Adipocyte (in vitro differentiated cells): ENCODE results near the gene CYTH3.

ENCODE experiments used
- DNase-seq: peaks from one replicate; pipeline ENCODE4 v3.0.0-alpha.2; 2015; ENCODE audit warnings: low read depth
- H3K27me3 ChIP-seq: replicated peaks from 2 replicates; pipeline ENCODE4 v1.7.0; 2013; ENCODE audit warnings: mild to moderate bottlenecking, low read length, moderate library complexity; ENCODE audit not compliant: control insufficient read depth, insufficient read depth
- H3K36me3 ChIP-seq: 2 replicates; pipeline ENCODE4 v1.7.0; 2013; ENCODE audit warnings: low read length, mild to moderate bottlenecking, moderate library complexity; ENCODE audit not compliant: control insufficient read depth, insufficient read depth, severe bottlenecking
- H3K4me1 ChIP-seq: 2 replicates; pipeline ENCODE4 v1.7.0; 2013; ENCODE audit warnings: mild to moderate bottlenecking, low read length, moderate library complexity; ENCODE audit not compliant: control insufficient read depth, insufficient read depth
- H3K4me3 ChIP-seq: 2 replicates; pipeline ENCODE4 v1.7.0; 2013; ENCODE audit warnings: mild to moderate bottlenecking, low read length, moderate library complexity
- H3K9ac ChIP-seq: 2 replicates; pipeline ENCODE4 v1.7.0; 2013; ENCODE audit warnings: mild to moderate bottlenecking, low read length, moderate library complexity
- H3K9me3 ChIP-seq: 2 replicates; pipeline ENCODE4 v1.7.0; 2013; ENCODE audit warnings: mild to moderate bottlenecking, low read length, moderate library complexity; ENCODE audit not compliant: control insufficient read depth

Gene CYTH3

DNA sequence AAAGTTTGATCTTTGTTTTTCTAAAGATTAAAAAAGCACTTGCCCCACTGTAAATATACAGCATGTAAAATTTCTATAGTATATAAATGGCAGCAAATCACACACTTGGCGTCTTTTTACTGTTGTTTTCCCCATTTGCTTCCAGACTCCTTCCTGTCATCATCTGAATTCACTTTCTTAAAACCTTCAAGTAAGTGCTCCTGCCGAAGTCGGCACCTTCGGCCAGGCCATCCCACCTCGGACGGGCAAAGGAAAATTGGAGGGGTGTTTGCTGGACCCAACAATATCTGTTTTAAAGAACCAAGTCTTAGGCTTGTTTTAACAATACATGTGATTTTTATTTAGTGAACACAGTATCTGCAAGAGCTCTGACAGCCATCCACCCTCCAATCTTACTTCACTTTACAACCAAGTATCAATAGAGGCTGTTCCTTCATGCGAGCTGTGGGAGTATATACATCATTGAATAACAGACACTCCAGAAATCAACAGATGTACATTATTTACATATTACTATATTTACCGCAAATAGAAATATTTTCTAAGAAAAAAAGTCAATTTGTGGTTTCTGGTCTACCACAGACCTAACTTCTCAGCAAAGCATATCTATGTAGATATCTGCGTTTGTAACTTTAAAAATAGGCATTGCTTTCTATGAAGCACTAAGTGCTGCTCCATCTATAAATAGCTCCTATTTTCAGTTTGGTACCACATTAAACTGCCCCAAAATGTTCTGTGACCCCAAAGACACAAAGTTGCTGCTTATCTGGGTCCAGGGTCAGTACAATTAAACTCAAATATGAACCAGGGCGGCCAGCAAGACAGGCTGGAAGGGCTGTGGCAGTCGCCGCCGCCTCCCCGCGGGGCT is 110.7 kb downstream of the CYTH3 start:
- no peak for DNase-seq
- Histone ChIP-seq H3K9ac (peak overlapping the region; percentile 48), H3K4me1 (peaks cover 27% of the 10 kb centered on the region), H3K9me3 (no peaks in the 10 kb centered on the region), H3K27me3 (no peaks in the 10 kb centered on the region), H3K4me3 (no peak overlapping the region), H3K36me3 (peaks cover 68% of the 10 kb centered on the region)

DNA sequence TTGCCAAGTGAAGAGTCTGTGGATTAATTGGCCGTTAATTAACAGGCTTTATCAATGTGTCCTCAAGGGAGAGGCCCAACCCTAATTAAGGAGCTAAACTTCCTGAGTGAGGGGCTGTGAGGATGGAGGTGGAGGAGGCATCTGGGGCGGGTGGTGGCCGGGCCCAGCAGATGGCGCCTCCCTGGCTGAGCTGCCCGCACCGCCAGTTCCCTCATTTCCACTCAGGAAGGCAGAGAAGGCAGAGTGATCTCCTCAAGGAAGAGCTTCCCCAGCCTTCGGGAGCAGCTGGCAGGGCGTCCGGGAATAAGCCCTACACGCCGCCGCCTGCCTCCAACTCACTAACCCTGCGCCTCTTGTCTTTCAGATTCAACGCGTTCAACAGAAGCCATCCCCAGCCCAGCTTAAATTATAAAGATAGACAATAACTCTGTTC is 112.2 kb downstream of the CYTH3 start:
- peaks cover 69% of the 10 kb centered on the region for H3K36me3 ChIP-seq

DNA sequence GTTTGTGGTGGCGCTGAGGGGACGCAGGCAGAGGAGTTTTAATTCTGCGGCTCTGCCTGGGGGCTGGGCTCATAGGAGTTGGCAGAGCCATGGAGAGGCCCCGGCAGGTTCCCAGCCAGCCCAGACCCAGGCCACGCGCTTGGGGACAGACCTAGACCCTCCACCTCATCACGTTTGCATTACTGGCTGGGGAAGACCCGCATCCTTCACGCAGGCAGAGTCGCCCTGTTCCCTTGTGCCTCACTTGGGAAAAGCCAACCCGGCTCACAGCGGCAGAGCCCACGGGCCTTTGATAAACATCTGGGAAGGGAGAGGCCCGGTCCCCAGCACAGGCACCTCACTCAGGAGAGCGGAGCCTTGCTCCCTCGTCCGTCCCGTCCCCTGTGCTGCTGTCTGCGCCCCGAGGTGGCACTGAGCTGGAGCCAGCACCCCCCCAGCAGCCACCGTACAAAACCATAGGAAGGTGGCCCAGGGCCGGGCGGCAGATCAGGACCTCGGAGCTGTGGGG is 112.8 kb downstream of the CYTH3 start:
- Histone ChIP-seq H3K4me3 (no peak overlapping the region), H3K36me3 (peaks cover 67% of the 10 kb centered on the region), H3K9me3 (no peaks in the 10 kb centered on the region), H3K9ac (peak overlapping the region; percentile 74), H3K27me3 (no peaks in the 10 kb centered on the region), H3K4me1 (peaks cover 27% of the 10 kb centered on the region)
- no peak for DNase-seq

More for the DNA sequence above, 112.2 kb downstream of the CYTH3 start:
- peaks cover 27% of the 10 kb centered on the region for H3K4me1 ChIP-seq
- H3K27me3 ChIP-seq: no peaks in the 10 kb centered on the region
- H3K9ac ChIP-seq: peak overlapping the region; percentile 74
- DNase-seq: peak; percentile 78
- no peak overlapping the region for H3K4me3 ChIP-seq
- no peaks in the 10 kb centered on the region for H3K9me3 ChIP-seq

DNA sequence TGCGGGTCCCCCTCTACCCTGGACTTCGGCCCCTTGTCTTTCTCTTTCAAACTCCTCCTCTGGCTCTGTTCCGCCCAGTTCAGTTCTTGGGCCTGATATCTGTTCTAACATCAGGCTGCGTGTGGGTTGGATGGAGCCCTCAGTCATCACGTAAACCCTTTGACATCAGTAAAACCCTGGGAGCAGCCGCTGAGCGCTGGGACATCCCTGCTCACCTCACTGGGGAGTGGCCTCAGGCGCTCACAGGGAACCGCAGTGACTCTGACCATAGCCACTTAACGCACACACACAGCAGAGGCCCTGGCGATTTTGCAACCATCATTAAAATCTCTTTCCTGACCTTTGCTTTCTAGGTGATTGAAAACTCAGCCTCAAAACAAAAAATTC is 113.3 kb downstream of the CYTH3 start:
- peaks cover 27% of the 10 kb centered on the region for H3K4me1 ChIP-seq
- H3K27me3 ChIP-seq: no peaks in the 10 kb centered on the region
- no peak for DNase-seq
- no peaks in the 10 kb centered on the region for H3K9me3 ChIP-seq
- peaks cover 63% of the 10 kb centered on the region for H3K36me3 ChIP-seq
- H3K4me3 ChIP-seq: no peak overlapping the region
- H3K9ac ChIP-seq: peak overlapping the region; percentile 74

DNA sequence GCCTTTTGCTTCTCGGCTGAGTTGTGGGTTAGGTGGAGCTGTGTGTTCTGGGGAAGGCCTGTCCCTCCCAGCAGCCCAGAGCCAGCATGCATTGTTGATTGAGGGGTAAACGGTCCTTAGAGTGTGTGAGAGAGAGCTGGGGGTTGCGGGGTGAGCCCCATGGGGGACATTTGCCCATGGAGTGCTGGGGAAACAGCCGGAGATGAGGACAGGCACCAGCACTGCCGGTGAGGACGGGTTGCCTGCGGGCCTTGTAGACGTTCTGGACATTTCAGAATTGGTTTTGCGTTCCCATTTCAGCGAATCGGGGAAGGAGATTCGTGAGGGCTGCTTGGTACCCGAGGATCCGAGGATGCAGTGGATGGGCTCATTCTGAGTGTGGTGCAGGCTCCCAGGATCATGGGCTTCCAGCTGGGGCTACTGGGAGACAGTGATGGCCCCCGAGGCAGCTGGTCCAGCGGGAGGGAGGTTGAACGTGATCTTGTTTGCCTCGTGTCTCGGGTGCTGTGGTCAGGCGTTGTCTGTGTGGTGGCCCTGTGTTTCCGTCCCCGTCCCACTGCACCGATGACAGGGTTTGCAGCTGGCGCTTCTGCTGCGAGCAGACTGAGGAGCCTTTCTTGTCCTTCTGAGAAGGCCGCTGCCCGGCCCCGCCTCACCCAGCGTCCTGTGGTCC is 113.9 kb downstream of the CYTH3 start:
- Histone ChIP-seq H3K4me1 (peaks cover 27% of the 10 kb centered on the region), H3K4me3 (no peak overlapping the region), H3K36me3 (peaks cover 63% of the 10 kb centered on the region), H3K9me3 (no peaks in the 10 kb centered on the region), H3K9ac (no peak overlapping the region), H3K27me3 (no peaks in the 10 kb centered on the region)
- DNase-seq: no peak

DNA sequence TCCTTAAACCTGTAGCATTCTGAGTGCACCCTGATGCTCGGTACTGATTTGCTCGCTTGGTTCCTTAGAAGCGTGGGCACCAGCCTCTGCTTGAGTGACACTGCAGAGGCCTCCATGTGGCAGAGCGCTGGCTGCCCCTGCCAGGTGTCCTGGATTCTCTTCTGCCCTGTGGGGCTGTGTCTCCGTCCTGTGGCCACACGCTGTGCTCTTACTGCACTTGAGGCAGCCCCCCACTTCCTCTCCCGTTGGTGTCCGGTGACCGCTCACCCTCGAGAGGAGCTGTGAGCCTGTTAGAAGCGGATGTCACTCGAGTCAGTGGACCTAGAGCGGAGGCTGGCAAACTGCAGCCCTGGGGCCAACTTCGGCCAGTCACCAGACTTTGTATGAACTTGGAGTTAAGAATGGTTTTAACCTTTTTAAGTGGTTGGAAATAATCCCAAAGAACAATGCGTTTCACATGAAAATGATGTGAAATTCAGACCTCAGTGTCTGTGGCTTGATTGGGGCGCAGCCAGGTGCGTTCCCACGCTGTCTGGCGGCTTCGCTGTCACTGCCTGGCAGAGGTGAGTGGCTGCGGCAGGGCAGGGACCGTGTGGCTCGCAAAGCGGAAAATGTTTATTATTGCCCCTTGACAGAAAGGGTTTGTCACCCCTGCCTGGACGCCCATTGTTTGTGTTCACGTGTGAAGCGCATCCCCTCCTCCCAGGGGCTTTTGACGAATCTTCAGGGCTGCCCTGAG is 114.6 kb downstream of the CYTH3 start:
- Histone ChIP-seq H3K9me3 (no peaks in the 10 kb centered on the region), H3K36me3 (peaks cover 62% of the 10 kb centered on the region), H3K4me3 (no peak overlapping the region), H3K4me1 (peaks cover 27% of the 10 kb centered on the region), H3K27me3 (no peaks in the 10 kb centered on the region), H3K9ac (no peak overlapping the region)
- DNase-seq: no peak

DNA sequence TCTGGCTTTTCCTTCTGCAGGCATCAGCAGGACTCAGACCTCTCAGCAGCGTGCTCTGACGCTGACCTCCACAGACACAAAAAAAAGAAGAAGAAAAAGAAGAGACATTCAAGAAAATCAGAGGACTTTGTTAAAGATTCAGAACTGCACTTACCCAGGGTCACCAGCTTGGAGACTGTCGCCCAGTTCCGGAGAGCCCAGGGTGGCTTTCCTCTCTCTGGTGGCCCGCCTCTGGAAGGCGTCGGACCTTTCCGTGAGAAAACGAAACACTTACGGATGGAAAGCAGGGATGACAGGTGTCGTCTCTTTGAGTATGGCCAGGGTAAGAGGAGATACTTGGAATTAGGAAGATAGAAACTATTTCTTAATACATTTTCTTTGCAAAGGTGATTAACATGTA is 115.7 kb downstream of the CYTH3 start:
- H3K9me3 ChIP-seq: no peaks in the 10 kb centered on the region
- H3K9ac ChIP-seq: no peak overlapping the region
- peaks cover 17% of the 10 kb centered on the region for H3K4me1 ChIP-seq
- no peak for DNase-seq
- peaks cover 63% of the 10 kb centered on the region for H3K36me3 ChIP-seq
- H3K27me3 ChIP-seq: no peaks in the 10 kb centered on the region
- no peak overlapping the region for H3K4me3 ChIP-seq

DNA sequence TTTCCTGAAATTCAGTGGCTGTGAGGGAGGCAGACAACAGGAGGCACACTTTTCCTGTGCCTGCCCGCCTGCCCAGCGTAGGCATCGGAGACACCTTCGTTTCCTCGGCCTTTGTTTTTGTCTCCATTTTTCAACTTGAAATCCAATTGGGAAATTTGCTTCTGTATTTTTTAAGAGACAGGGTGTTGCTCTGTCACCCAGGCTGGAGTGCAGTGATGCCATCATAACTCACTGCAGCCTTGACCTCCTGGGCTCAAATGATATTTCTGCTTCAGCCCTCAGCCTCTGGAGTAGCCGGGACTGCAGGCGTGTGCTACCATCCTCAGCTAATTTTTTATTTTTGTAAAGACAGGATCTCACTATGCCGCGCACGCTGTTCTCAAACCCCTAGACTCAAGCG is 116.8 kb downstream of the CYTH3 start:
- no peaks in the 10 kb centered on the region for H3K9me3 ChIP-seq
- no peak overlapping the region for H3K9ac ChIP-seq
- H3K36me3 ChIP-seq: peaks cover 63% of the 10 kb centered on the region
- H3K4me3 ChIP-seq: no peak overlapping the region
- peaks cover 10% of the 10 kb centered on the region for H3K4me1 ChIP-seq
- no peak for DNase-seq
- H3K27me3 ChIP-seq: no peaks in the 10 kb centered on the region

DNA sequence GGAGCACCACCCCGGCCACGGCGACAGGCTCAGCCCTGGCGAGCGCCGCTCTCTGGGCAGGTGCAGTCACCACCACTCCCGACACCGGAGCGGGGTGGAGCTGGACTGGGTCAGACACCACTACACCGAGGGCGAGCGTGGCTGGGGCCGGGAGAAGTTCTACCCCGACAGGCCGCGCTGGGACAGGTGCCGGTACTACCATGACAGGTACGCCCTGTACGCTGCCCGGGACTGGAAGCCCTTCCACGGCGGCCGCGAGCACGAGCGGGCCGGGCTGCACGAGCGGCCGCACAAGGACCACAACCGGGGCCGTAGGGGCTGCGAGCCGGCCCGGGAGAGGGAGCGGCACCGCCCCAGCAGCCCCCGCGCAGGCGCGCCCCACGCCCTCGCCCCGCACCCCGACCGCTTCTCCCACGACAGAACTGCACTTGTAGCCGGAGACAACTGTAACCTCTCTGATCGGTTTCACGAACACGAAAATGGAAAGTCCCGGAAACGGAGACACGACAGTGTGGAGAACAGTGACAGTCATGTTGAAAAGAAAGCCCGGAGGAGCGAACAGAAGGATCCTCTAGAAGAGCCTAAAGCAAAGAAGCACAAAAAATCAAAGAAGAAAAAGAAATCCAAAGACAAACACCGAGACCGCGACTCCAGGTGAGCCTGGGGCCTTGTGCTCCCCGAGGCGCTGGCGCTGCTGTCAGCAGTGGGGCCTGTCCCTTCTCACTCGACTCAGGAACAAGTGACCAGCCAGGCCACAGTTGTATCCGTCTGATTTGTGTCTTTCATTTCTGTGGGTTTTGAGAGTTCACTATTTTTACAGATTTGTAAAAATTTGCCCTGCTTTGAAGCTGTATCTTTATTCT is 117.7 kb downstream of the CYTH3 start:
- Histone ChIP-seq H3K9ac (no peak overlapping the region), H3K9me3 (no peaks in the 10 kb centered on the region), H3K27me3 (no peaks in the 10 kb centered on the region), H3K4me1 (peaks cover 2% of the 10 kb centered on the region), H3K4me3 (no peak overlapping the region), H3K36me3 (peaks cover 70% of the 10 kb centered on the region)
- DNase-seq: no peak

DNA sequence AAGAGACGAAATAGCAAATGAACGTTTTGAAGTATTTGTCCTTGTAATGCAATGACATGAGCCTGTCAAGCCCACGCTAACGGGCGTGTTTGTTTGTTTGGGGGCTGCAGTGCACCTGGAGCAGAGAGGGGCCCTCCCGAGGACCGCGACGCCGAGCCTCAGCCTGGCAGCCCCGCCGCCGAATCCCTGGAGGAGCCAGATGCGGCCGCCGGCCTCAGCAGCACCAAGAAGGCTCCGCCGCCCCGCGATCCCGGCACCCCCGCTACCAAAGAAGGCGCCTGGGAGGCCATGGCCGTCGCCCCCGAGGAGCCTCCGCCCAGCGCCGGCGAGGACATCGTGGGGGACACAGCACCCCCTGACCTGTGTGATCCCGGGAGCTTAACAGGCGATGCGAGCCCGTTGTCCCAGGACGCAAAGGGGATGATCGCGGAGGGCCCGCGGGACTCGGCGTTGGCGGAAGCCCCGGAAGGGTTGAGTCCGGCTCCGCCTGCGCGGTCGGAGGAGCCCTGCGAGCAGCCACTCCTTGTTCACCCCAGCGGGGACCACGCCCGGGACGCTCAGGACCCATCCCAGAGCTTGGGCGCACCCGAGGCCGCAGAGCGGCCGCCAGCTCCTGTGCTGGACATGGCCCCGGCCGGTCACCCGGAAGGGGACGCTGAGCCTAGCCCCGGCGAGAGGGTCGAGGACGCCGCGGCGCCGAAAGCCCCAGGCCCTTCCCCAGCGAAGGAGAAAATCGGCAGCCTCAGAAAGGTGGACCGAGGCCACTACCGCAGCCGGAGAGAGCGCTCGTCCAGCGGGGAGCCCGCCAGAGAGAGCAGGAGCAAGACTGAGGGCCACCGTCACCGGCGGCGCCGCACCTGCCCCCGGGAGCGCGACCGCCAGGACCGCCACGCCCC is 118.5 kb downstream of the CYTH3 start:
- Histone ChIP-seq H3K4me1 (no peaks in the 10 kb centered on the region), H3K36me3 (peaks cover 79% of the 10 kb centered on the region), H3K9ac (no peak overlapping the region), H3K4me3 (no peak overlapping the region), H3K9me3 (no peaks in the 10 kb centered on the region), H3K27me3 (no peaks in the 10 kb centered on the region)
- no peak for DNase-seq
